ENCODE results near the gene LRRC39. TPM values are rescaled to one million over a fixed set of nuclear protein-coding genes. Genes with fewer than 3 reads are reported as not detected.

Gene LRRC39
- total RNA-seq, 1 donor from 2014 or later: 0.73 TPM

DNA sequence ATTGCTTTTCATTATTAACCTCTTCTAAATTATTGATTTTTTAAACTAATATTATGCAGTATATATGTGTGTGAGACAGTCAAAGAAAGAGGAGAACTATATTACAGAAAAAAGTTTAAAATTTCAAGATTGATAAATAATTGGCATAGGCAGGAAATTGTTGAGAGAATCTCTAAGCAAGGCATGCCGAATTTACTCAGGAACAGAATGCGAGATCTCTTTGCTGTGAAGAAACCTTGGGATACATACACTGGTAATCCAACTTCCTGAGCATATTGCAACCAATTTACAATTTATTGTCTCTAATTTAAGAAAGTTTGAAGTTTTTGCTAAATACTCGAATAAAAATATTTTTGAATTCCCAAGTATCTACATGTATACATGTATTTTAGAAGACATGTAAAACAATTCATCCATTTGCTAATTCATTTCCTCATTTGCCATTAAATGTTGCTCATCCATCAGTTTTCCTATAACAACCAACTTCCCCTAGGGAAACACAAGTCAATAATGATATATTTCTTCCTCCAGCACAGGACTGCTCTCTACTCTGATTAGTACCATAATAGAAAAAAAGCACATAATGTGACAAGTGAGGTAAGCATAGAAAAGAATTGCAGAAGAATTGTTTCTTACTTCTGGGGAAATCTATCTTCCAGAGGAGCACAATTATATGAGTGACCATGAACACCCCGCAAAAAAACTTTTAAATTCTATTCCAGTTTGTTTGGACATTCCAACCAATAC lies 588 bp downstream of the LRRC39 start:
- no peak for DNase-seq (ENCODE audit: extremely low spot score, unreplicated experiment)
- Mint-ChIP-seq H3K9me3 (ENCODE audit: unreplicated experiment) (no peaks in the 10 kb centered on the region), H3K4me3 (ENCODE audit: unreplicated experiment) (no peak overlapping the region), H3K36me3 (ENCODE audit: unreplicated experiment) (no peaks in the 10 kb centered on the region), H3K27ac (ENCODE audit: unreplicated experiment) (no peak overlapping the region), H3K4me1 (ENCODE audit: unreplicated experiment) (no peaks in the 10 kb centered on the region), H3K27me3 (ENCODE audit: unreplicated experiment) (peaks cover 2% of the 10 kb centered on the region)
- TF ChIP-seq, protein P1, sequence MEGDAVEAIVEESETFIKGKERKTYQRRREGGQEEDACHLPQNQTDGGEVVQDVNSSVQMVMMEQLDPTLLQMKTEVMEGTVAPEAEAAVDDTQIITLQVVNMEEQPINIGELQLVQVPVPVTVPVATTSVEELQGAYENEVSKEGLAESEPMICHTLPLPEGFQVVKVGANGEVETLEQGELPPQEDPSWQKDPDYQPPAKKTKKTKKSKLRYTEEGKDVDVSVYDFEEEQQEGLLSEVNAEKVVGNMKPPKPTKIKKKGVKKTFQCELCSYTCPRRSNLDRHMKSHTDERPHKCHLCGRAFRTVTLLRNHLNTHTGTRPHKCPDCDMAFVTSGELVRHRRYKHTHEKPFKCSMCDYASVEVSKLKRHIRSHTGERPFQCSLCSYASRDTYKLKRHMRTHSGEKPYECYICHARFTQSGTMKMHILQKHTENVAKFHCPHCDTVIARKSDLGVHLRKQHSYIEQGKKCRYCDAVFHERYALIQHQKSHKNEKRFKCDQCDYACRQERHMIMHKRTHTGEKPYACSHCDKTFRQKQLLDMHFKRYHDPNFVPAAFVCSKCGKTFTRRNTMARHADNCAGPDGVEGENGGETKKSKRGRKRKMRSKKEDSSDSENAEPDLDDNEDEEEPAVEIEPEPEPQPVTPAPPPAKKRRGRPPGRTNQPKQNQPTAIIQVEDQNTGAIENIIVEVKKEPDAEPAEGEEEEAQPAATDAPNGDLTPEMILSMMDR (IDR thresholded peaks at IDR 0.05): no peak

DNA sequence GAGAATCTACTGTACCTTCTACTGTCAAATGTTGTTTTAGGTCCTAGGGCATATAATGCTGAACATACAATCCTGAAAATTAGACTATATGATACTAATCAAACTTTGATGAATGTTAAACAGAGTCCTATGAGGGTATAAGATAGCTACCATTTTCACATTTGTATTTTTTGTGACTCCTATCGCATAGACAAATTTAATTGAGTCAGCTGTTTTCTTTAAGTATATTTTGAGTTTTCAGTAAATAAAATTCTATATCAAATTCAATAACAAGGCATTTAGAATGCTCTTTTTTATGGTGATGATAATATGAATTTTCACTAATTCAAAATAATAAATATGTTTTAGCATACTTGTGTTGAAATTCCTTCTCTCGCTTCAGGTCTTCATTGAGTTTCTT lies 10.0 kb downstream of the LRRC39 start:
- DNase-seq (ENCODE audit: extremely low spot score, unreplicated experiment): no peak
- Mint-ChIP-seq H3K9me3 (ENCODE audit: unreplicated experiment) (no peaks in the 10 kb centered on the region), H3K27ac (ENCODE audit: unreplicated experiment) (no peak overlapping the region), H3K4me1 (ENCODE audit: unreplicated experiment) (peaks cover 4% of the 10 kb centered on the region), H3K36me3 (ENCODE audit: unreplicated experiment) (no peaks in the 10 kb centered on the region), H3K4me3 (ENCODE audit: unreplicated experiment) (no peak overlapping the region), H3K27me3 (ENCODE audit: unreplicated experiment) (peaks cover 4% of the 10 kb centered on the region)
- TF ChIP-seq, protein P1 (IDR thresholded peaks at IDR 0.05): no peak

DNA sequence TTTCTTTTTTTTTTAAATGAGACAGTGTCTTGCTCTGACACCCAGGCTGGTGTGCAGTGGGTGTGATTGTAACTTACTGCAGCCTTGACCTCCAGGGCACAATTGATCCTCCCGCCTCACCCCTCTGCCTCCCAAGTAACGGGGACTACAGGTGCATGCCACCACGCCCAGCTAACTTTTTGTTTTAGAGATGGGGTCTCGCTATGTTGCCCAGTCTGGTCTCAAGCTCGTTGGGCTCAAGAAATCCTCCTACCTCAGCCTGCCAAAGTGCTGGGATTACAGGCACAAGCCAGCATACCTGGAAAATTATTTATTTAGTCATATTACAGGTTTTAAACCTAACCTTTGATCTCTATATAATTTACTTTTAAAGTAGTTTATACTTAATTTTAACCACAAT lies 13.4 kb downstream of the LRRC39 start:
- H3K27me3 Mint-ChIP-seq (ENCODE audit: unreplicated experiment): no peaks in the 10 kb centered on the region
- no peak overlapping the region for H3K4me3 Mint-ChIP-seq (ENCODE audit: unreplicated experiment)
- no peak for DNase-seq (ENCODE audit: extremely low spot score, unreplicated experiment)
- no peak overlapping the region for H3K27ac Mint-ChIP-seq (ENCODE audit: unreplicated experiment)
- no peaks in the 10 kb centered on the region for H3K36me3 Mint-ChIP-seq (ENCODE audit: unreplicated experiment)
- no peaks in the 10 kb centered on the region for H3K9me3 Mint-ChIP-seq (ENCODE audit: unreplicated experiment)
- peaks cover 4% of the 10 kb centered on the region for H3K4me1 Mint-ChIP-seq (ENCODE audit: unreplicated experiment)
- TF ChIP-seq, protein P1 (IDR thresholded peaks at IDR 0.05): no peak

DNA sequence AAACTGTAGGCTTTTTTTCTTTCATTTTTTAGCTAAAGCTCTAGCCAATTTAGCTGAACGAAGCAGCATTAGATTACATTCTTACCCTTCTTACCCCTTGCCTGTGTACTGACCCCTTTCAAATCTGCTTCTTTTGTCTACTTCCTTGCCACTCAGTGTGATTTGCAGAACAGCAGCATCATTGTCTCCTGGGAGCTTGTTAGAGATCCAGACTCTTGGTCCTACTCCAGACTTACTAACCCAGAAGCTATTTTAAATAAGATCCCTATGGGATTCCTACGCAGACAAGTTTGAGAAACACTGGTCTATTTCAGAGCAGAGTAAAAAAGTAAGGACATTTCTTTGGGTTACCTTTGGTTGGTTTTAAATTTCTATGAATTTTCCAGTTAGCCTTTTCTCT lies 13.8 kb downstream of the LRRC39 start:
- H3K4me3 Mint-ChIP-seq (ENCODE audit: unreplicated experiment): no peak overlapping the region
- TF ChIP-seq, protein P1 (IDR thresholded peaks at IDR 0.05): no peak
- H3K27me3 Mint-ChIP-seq (ENCODE audit: unreplicated experiment): no peaks in the 10 kb centered on the region
- H3K27ac Mint-ChIP-seq (ENCODE audit: unreplicated experiment): no peak overlapping the region
- H3K36me3 Mint-ChIP-seq (ENCODE audit: unreplicated experiment): no peaks in the 10 kb centered on the region
- peaks cover 4% of the 10 kb centered on the region for H3K4me1 Mint-ChIP-seq (ENCODE audit: unreplicated experiment)
- DNase-seq (ENCODE audit: extremely low spot score, unreplicated experiment): no peak
- H3K9me3 Mint-ChIP-seq (ENCODE audit: unreplicated experiment): no peaks in the 10 kb centered on the region

DNA sequence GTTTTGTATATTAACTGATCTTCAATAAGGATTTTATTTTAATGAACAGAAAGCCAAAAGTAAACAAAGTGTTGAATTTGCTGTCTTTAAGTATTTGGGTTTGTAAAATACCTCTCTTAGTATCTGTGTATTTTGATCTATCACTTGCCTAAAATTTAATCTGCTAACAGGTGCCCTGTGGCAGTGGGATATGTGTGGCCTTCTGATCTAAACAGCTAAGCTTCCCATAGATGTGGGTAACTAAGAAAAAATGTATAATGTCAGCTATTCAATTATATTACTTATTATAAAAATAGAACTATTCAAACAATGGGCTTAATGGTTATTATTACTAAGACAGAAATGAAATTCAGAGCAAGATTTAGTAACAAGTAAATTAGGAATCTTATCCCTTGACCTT lies 15.2 kb downstream of the LRRC39 start:
- no peak for DNase-seq (ENCODE audit: extremely low spot score, unreplicated experiment)
- TF ChIP-seq, protein P1 (IDR thresholded peaks at IDR 0.05): no peak
- H3K4me1 Mint-ChIP-seq (ENCODE audit: unreplicated experiment): peaks cover 4% of the 10 kb centered on the region
- no peaks in the 10 kb centered on the region for H3K27me3 Mint-ChIP-seq (ENCODE audit: unreplicated experiment)
- no peaks in the 10 kb centered on the region for H3K9me3 Mint-ChIP-seq (ENCODE audit: unreplicated experiment)
- H3K27ac Mint-ChIP-seq (ENCODE audit: unreplicated experiment): no peak overlapping the region
- no peaks in the 10 kb centered on the region for H3K36me3 Mint-ChIP-seq (ENCODE audit: unreplicated experiment)
- no peak overlapping the region for H3K4me3 Mint-ChIP-seq (ENCODE audit: unreplicated experiment)

Data from osteocyte (in vitro differentiated cells).